Liver (tissue), 9 donors: ENCODE results near the gene TLR1. TPM values are rescaled to one million over a fixed set of nuclear protein-coding genes. Genes with fewer than 3 reads are reported as not detected.

Experiments
- DNase-seq: peaks from one replicate; pipeline ENCODE4 v3.0.0-alpha.2; 2017; ENCODE audit warnings: low spot score
- H3K27ac ChIP-seq, 2 donors: one replicate each; pipeline ENCODE4 v1.7.0; 2013; ENCODE audit warnings: inconsistent platforms in 2 of 2, low read length in 2 of 2, control low read depth in 1 of 2, low read depth in 1 of 2, mild to moderate bottlenecking in 1 of 2
- H3K27me3 ChIP-seq, 4 donors: one replicate each; pipeline versions ENCODE4 v1.6.1 to v1.7.0; 2013; ENCODE audit warnings: low read length in 3 of 4, inconsistent platforms in 1 of 4, mild to moderate bottlenecking in 1 of 4, moderate library complexity in 1 of 4; ENCODE audit not compliant: control insufficient read depth in 4 of 4, insufficient read depth in 4 of 4
- H3K36me3 ChIP-seq, 4 donors: one replicate each; pipeline versions ENCODE4 v1.6.1 to v1.7.0; 2013; ENCODE audit warnings: low read length in 3 of 4, mild to moderate bottlenecking in 3 of 4, low read depth in 1 of 4, moderate library complexity in 1 of 4; ENCODE audit not compliant: control insufficient read depth in 4 of 4, insufficient read depth in 3 of 4
- H3K4me1 ChIP-seq, 4 donors: one replicate each; pipeline versions ENCODE4 v1.6.1 to v1.7.0; 2013; ENCODE audit warnings: low read length in 3 of 4, mild to moderate bottlenecking in 3 of 4, moderate library complexity in 1 of 4; ENCODE audit not compliant: control insufficient read depth in 4 of 4, insufficient read depth in 4 of 4
- H3K4me3 ChIP-seq, 3 donors: one replicate each; pipeline versions ENCODE4 v1.6.1 to v1.7.0; 2013; ENCODE audit warnings: low read length in 3 of 3, control low read depth in 1 of 3, low read depth in 1 of 3, mild to moderate bottlenecking in 1 of 3
- H3K9ac ChIP-seq, 2 donors: one replicate each; pipeline ENCODE4 v1.7.0; 2013; ENCODE audit warnings: low read length in 2 of 2, mild to moderate bottlenecking in 2 of 2, moderate library complexity in 2 of 2, control low read depth in 1 of 2, low read depth in 1 of 2
- H3K9me3 ChIP-seq, 4 donors: one replicate each; pipeline versions ENCODE4 v1.6.1 to v1.7.0; 2013; ENCODE audit warnings: low read length in 3 of 4; ENCODE audit not compliant: control insufficient read depth in 4 of 4
- ATF3 ChIP-seq: IDR thresholded peaks from 2 replicates; pipeline ENCODE4 v1.6.1; 2016; ENCODE audit warnings: antibody characterized with exemption
- CTCF ChIP-seq: fragments of 150-350 bp; IDR thresholded peaks from 2 replicates; pipeline ENCODE4 v1.5.1; 2017; ENCODE audit warnings: improper control_type of control experiment, low read depth, low read length; ENCODE audit not compliant: missing input control
- EGR1 ChIP-seq, 2 donors: IDR thresholded peaks; 2 replicates each; pipeline ENCODE4 v1.6.1; 2016 to 2018; ENCODE audit warnings: antibody characterized with exemption in 2 of 2, low read depth in 2 of 2
- FOXA1 ChIP-seq: IDR thresholded peaks from 2 replicates; pipeline ENCODE4 v1.6.1; 2016; ENCODE audit warnings: antibody characterized with exemption
- FOXA2 ChIP-seq: IDR thresholded peaks from 2 replicates; pipeline ENCODE4 v1.6.1; 2016; ENCODE audit warnings: antibody characterized with exemption
- GABPA ChIP-seq, 2 donors: IDR thresholded peaks in 1 of 2; conservative IDR thresholded peaks in 1 of 2; 2 replicates each; pipeline ENCODE4 v1.6.1; 2016; ENCODE audit warnings: antibody characterized with exemption in 2 of 2, mild to moderate bottlenecking in 1 of 2, moderate library complexity in 1 of 2
- HNF4A ChIP-seq, 2 donors: conservative IDR thresholded peaks; 2 replicates each; pipeline ENCODE4 v1.6.1; 2016; ENCODE audit warnings: antibody characterized with exemption in 2 of 2, mild to moderate bottlenecking in 2 of 2
- HNF4G ChIP-seq: IDR thresholded peaks from 2 replicates; pipeline ENCODE4 v1.6.1; 2016; ENCODE audit warnings: antibody characterized with exemption
- JUND ChIP-seq, 2 donors: IDR thresholded peaks; 2 replicates each; pipeline ENCODE4 v1.6.1; 2016; ENCODE audit warnings: antibody characterized with exemption in 2 of 2
- MAX ChIP-seq: IDR thresholded peaks from 2 replicates; pipeline ENCODE4 v1.6.1; 2016; ENCODE audit warnings: antibody characterized with exemption
- NR2F2 ChIP-seq: IDR thresholded peaks from 2 replicates; pipeline ENCODE4 v1.6.1; 2016; ENCODE audit warnings: antibody characterized with exemption
- RAD21 ChIP-seq, 2 donors: IDR thresholded peaks; 2 replicates each; pipeline ENCODE4 v1.6.1; 2016; ENCODE audit warnings: antibody characterized with exemption in 2 of 2, mild to moderate bottlenecking in 2 of 2
- REST ChIP-seq: IDR thresholded peaks from 2 replicates; pipeline ENCODE4 v1.6.1; 2016; ENCODE audit warnings: antibody characterized with exemption, mild to moderate bottlenecking
- RXRA ChIP-seq, 2 donors: IDR thresholded peaks; 2 replicates each; pipeline ENCODE4 v1.6.1; 2017 to 2018; ENCODE audit warnings: antibody characterized with exemption in 2 of 2, mild to moderate bottlenecking in 1 of 2
- SP1 ChIP-seq: IDR thresholded peaks from 2 replicates; pipeline ENCODE4 v1.6.1; 2018; ENCODE audit warnings: antibody characterized with exemption, mild to moderate bottlenecking
- TAF1 ChIP-seq: conservative IDR thresholded peaks from 2 replicates; pipeline ENCODE4 v1.6.1; 2016; ENCODE audit warnings: antibody characterized with exemption, mild to moderate bottlenecking
- YY1 ChIP-seq: IDR thresholded peaks from 2 replicates; pipeline ENCODE4 v1.6.1; 2016; ENCODE audit warnings: antibody characterized with exemption, mild to moderate bottlenecking
- ZBTB33 ChIP-seq: IDR thresholded peaks from 2 replicates; pipeline ENCODE4 v1.6.1; 2016; ENCODE audit warnings: antibody characterized with exemption
- WGBS: extraction: QIAGEN DNeasy Blood & Tissue Kit; methylation state at CpG from one replicate; pipeline ENCODE4 v1.1.7; 2013; 5-methylcytosine and 5-hydroxymethylcytosine counted together
- polyA plus RNA-seq, 2 donors: library from polyadenylated mRNA; stranded (reverse) in 1 of 2; unstranded in 1 of 2; fragments of 200-250 nt in 1 of 2; fragments of >200 nt in 1 of 2; fragmentation: Nextera tagmentation in 1 of 2; extraction: Ambion mirVana in 1 of 2; gene quantifications; one replicate each; pipeline versions ENCODE4 v1.2.1 to v1.2.3, GENCODE V29; 2013 to 2015
- total RNA-seq, 2 donors: library from RNA; depleted of rRNA; stranded (reverse); fragments of >200 nt; gene quantifications; one replicate each; pipeline ENCODE4 v1.2.3, GENCODE V29; 2014
- donor health status: healthy.
- donor health status: healthy.
- donor health status: healthy.
- donor health status: healthy.
- donor health status: healthy.

TLR1 gene
- total and polyA plus RNA-seq, 4 donors, result 2.7 to 10.0 (median 6.4) TPM

- H3K9me3 ChIP-seq, result no peaks in the 10 kb centered on the region
- peaks cover under 1 to 10% (median 4%) of the 10 kb centered on the region in 4 donors for H3K4me1 ChIP-seq
- H3K27me3 ChIP-seq, result no peaks in the 10 kb centered on the region
- H3K36me3 ChIP-seq, result peaks cover 0 to 15% (median 7%) of the 10 kb centered on the region in 4 donors
- H3K4me3 ChIP-seq, result no peak overlapping the region
- DNase-seq, result no peak
- 61% methylated on average over 2 of the region's 2 CpGs for WGBS
- TF ChIP-seq GABPA (IDR thresholded peaks at IDR 0.05 in 1 of 2, conservative IDR thresholded peaks at IDR 0.05 in 1 of 2) (no peak), FOXA1 (no peak), ATF3 (no peak), FOXA2 (no peak), RXRA (IDR thresholded peaks at IDR 0.05) (no peak), RAD21 (IDR thresholded peaks at IDR 0.05) (no peak), MAX (no peak), EGR1 (IDR thresholded peaks at IDR 0.05; ENCODE audit: low read depth in 2 of 2) (no peak), REST (no peak), CTCF (no peak)
- no peak overlapping the region for H3K27ac ChIP-seq
- H3K9ac ChIP-seq, result no peak overlapping the region
Observed at GRCh38 chr4:38794051-38794450, 10.5 kb downstream of the TLR1 start.

- Histone ChIP-seq H3K27ac (peak overlapping the region in 1 of 2 donors; percentile 54), H3K9ac (no peak overlapping the region), H3K4me3 (no peak overlapping the region), H3K9me3 (no peaks in the 10 kb centered on the region), H3K4me1 (peaks cover 4 to 24% (median 15%) of the 10 kb centered on the region in 4 donors), H3K36me3 (no peaks in the 10 kb centered on the region), H3K27me3 (no peaks in the 10 kb centered on the region)
- 60% methylated on average over 2 of the region's 2 CpGs for WGBS
- DNase-seq, result no peak
- TF ChIP-seq SP1 (no peak), ZBTB33 (no peak), GABPA (IDR thresholded peaks at IDR 0.05 in 1 of 2, conservative IDR thresholded peaks at IDR 0.05 in 1 of 2) (no peak), REST (no peak), FOXA1 (no peak), HNF4G (no peak), NR2F2 (no peak), ATF3 (no peak), RXRA (IDR thresholded peaks at IDR 0.05) (no peak), HNF4A (conservative IDR thresholded peaks at IDR 0.05) (no peak), YY1 (no peak), TAF1 (no peak), RAD21 (IDR thresholded peaks at IDR 0.05) (no peak), JUND (IDR thresholded peaks at IDR 0.05) (no peak), EGR1 (IDR thresholded peaks at IDR 0.05; ENCODE audit: low read depth in 2 of 2) (no peak), FOXA2 (no peak), MAX (no peak)
Observed at GRCh38 chr4:38791010-38791409, 13.6 kb downstream of the TLR1 start.
